ENCODE measurements around the gene NWD2. TPM values are rescaled to one million over a fixed set of nuclear protein-coding genes. Genes with fewer than 3 reads are reported as not detected.

The NWD2 gene
- total and polyA plus RNA-seq, 10 donors = 0.05 TPM; not detected in 9

DNA sequence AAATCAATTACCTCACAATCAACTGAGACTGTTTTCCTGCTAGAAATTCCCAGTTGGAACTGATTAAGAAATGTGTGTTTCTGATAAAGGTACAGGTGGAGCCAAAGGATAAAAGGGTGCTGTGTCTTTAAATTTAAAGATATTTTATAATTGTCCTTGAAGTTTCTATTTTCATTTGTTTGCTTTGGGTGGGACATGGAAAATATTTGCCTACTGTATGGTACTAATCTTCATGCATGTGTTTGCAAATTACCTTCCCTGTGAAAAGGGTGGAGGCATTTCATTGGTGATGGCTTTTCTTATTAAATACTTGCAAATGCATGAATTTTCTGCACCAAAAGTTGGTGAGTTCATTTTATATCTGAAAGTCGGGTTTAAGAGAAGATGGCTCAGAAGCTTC, 225.7 kb downstream of the NWD2 start:
- H3K27ac ChIP-seq = no peak overlapping the region
- H3K36me3 ChIP-seq = no peaks in the 10 kb centered on the region
- no peak overlapping the region for H3K4me3 ChIP-seq
- TF ChIP-seq POLR2A (IDR thresholded peaks at IDR 0.05) = no peak
- TF ChIP-seq, protein P1, sequence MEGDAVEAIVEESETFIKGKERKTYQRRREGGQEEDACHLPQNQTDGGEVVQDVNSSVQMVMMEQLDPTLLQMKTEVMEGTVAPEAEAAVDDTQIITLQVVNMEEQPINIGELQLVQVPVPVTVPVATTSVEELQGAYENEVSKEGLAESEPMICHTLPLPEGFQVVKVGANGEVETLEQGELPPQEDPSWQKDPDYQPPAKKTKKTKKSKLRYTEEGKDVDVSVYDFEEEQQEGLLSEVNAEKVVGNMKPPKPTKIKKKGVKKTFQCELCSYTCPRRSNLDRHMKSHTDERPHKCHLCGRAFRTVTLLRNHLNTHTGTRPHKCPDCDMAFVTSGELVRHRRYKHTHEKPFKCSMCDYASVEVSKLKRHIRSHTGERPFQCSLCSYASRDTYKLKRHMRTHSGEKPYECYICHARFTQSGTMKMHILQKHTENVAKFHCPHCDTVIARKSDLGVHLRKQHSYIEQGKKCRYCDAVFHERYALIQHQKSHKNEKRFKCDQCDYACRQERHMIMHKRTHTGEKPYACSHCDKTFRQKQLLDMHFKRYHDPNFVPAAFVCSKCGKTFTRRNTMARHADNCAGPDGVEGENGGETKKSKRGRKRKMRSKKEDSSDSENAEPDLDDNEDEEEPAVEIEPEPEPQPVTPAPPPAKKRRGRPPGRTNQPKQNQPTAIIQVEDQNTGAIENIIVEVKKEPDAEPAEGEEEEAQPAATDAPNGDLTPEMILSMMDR (IDR thresholded peaks at IDR 0.05 in 8 of 11, conservative IDR thresholded peaks at IDR 0.05 in 3 of 11) = no peak
- no peak for TF ChIP-seq POLR2AphosphoS5 (IDR thresholded peaks at IDR 0.05)
- DNase-seq = no peak
- intact Hi-C loops (cut with DNase I; ENCODE audit: low total_unique reads) = no loop called here
- H3K27me3 ChIP-seq (replicated peaks in 1 of 7) = peaks cover 0 to 20% (median 0%) of the 10 kb centered on the region in 7 donors
- 73 to 93% (median 80%) methylated on average over 1 of the region's 1 CpG for WGBS, 5 donors
- no peaks in the 10 kb centered on the region for H3K4me1 ChIP-seq
- H3K9me3 ChIP-seq = no peaks in the 10 kb centered on the region

DNA sequence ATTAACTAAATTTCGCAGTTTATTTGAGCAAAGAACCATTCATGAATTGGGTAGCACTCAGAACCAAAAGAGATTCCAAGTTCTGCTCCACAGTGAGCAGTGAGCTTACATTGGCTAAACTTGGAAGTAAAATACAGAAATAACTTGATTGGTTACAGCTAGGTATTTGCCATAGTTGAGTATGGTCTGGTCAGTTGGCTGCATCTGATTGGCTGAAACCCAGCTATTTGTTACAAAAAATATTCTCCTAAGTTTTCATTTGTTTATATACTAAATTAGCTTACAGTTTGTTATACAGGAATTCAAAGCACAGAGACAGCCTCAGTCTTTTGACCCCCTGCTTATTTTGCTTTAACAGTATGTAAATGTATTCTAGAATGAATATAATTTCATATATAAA, 226.6 kb downstream of the NWD2 start:
- no peak for DNase-seq
- no peak for TF ChIP-seq POLR2AphosphoS5 (IDR thresholded peaks at IDR 0.05)
- TF ChIP-seq POLR2A (IDR thresholded peaks at IDR 0.05) = no peak
- TF ChIP-seq, protein P1 (IDR thresholded peaks at IDR 0.05 in 8 of 11, conservative IDR thresholded peaks at IDR 0.05 in 3 of 11) = no peak
- no peaks in the 10 kb centered on the region for H3K4me1 ChIP-seq
- intact Hi-C loops (cut with DNase I; ENCODE audit: low total_unique reads) = no loop called here
- no peaks in the 10 kb centered on the region for H3K9me3 ChIP-seq
- no peak overlapping the region for H3K27ac ChIP-seq
- H3K27me3 ChIP-seq (replicated peaks in 1 of 7) = peaks cover 0 to 20% (median 0%) of the 10 kb centered on the region in 7 donors
- WGBS, 5 donors = 83 to 89% (median 88%) methylated on average over 1 of the region's 1 CpG
- no peaks in the 10 kb centered on the region for H3K36me3 ChIP-seq
- no peak overlapping the region for H3K4me3 ChIP-seq

- peaks cover 0 to 26% (median 0%) of the 10 kb centered on the region in 7 donors for H3K27me3 ChIP-seq (replicated peaks in 1 of 7)
- no peaks in the 10 kb centered on the region for H3K9me3 ChIP-seq
- H3K4me1 ChIP-seq = no peaks in the 10 kb centered on the region
- intact Hi-C loops (cut with DNase I; ENCODE audit: low total_unique reads) = no loop called here
- TF ChIP-seq POLR2A (IDR thresholded peaks at IDR 0.05) (no peak), POLR2AphosphoS5 (IDR thresholded peaks at IDR 0.05) (no peak)
- TF ChIP-seq, protein P1 (IDR thresholded peaks at IDR 0.05 in 8 of 11, conservative IDR thresholded peaks at IDR 0.05 in 3 of 11) = no peak
- no peak for DNase-seq
- WGBS, 5 donors = 31 to 41% (median 36%) methylated on average over 5 of the region's 5 CpGs
- no peaks in the 10 kb centered on the region for H3K36me3 ChIP-seq
- H3K4me3 ChIP-seq = no peak overlapping the region
- no peak overlapping the region for H3K27ac ChIP-seq
These were observed 227.4 kb downstream of the NWD2 start for GRCh38 chr4:37471971-37472370.

- no peak overlapping the region for H3K27ac ChIP-seq
- 91 to 98% (median 96%) methylated on average over 2 of the region's 2 CpGs for WGBS, 5 donors
- no peak for DNase-seq
- no peaks in the 10 kb centered on the region for H3K4me1 ChIP-seq
- peaks cover 0 to 31% (median 0%) of the 10 kb centered on the region in 7 donors for H3K27me3 ChIP-seq (replicated peaks in 1 of 7)
- H3K36me3 ChIP-seq = no peaks in the 10 kb centered on the region
- no peak overlapping the region for H3K4me3 ChIP-seq
- intact Hi-C loops (cut with DNase I; ENCODE audit: low total_unique reads) = no loop called here
- TF ChIP-seq POLR2AphosphoS5 (IDR thresholded peaks at IDR 0.05) = no peak
- TF ChIP-seq, protein P1 (IDR thresholded peaks at IDR 0.05 in 8 of 11, conservative IDR thresholded peaks at IDR 0.05 in 3 of 11) = no peak
- no peak for TF ChIP-seq POLR2A (IDR thresholded peaks at IDR 0.05)
- no peaks in the 10 kb centered on the region for H3K9me3 ChIP-seq
These were observed 229.3 kb downstream of the NWD2 start for GRCh38 chr4:37473807-37474206.

Data from spleen (tissue), 11 donors.